GM10248 (cell line): ENCODE measurements around the gene ACYP2.

Experiments used
- CTCF ChIA-PET: fragments of 300-600 bp; sonication (Branson Sonifier 250); formaldehyde crosslinking; extraction: SDS; loops from one replicate; lab custom pipeline; 2021; ENCODE audit warnings: antibody characterized with exemption; lab: Yijun Ruan, JAX
- POLR2A ChIA-PET: fragments of 350-650 bp; sonication (Branson Sonifier 250); formaldehyde crosslinking; extraction: SDS; loops from one replicate; lab custom pipeline; 2020; ENCODE audit warnings: antibody characterized with exemption; lab: Yijun Ruan, JAX
- DNase-seq: peaks from one replicate; pipeline ENCODE4 v3.0.0; 2012; ENCODE audit errors: extremely low spot score
- CTCF ChIP-seq: IDR thresholded peaks from 2 replicates; pipeline ENCODE4 v1.5.1; 2012; ENCODE audit warnings: mild to moderate bottlenecking, low read depth; ENCODE audit errors: extremely low read depth, missing control alignments, control extremely low read depth

Gene ACYP2

GRCh38 chr2:54227798-54228197 is 112.4 kb downstream of the ACYP2 start:
- CTCF ChIA-PET, result no interaction called here
- POLR2A ChIA-PET, result interaction anchor here (0.6 kb wide), 1 partner anchor 653 kb away, joined by 9 read pairs; no protein-coding TSS in a partner anchor
- TF ChIP-seq CTCF, result no peak
- DNase-seq, result no peak

DNA sequence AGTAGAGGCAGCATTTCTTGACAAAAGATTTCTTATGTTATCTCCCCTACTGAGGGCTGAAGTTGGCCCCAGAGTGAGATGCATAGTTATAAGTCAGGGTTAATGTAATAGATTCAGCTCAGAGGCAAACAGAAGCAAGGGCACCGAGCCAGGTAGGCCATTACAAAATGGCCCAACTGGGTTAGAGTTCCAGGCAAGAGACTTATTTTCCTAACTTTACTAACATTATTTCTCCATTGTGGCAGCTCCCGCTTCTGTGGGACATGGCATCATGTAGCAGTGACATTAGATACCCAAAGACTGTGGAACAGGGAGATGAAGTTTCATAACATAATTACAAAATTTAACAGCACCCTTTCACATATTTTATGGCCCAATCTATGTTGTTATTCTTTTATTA is 113.5 kb downstream of the ACYP2 start:
- ChIA-PET POLR2A (no interaction called here), CTCF (interaction anchor here (1.0 to 1.8 kb wide), 2 partner anchors 8 to 11 kb away, joined by 3 to 4 read pairs; no protein-coding TSS in a partner anchor)
- TF ChIP-seq CTCF, result no peak
- DNase-seq, result no peak

DNA sequence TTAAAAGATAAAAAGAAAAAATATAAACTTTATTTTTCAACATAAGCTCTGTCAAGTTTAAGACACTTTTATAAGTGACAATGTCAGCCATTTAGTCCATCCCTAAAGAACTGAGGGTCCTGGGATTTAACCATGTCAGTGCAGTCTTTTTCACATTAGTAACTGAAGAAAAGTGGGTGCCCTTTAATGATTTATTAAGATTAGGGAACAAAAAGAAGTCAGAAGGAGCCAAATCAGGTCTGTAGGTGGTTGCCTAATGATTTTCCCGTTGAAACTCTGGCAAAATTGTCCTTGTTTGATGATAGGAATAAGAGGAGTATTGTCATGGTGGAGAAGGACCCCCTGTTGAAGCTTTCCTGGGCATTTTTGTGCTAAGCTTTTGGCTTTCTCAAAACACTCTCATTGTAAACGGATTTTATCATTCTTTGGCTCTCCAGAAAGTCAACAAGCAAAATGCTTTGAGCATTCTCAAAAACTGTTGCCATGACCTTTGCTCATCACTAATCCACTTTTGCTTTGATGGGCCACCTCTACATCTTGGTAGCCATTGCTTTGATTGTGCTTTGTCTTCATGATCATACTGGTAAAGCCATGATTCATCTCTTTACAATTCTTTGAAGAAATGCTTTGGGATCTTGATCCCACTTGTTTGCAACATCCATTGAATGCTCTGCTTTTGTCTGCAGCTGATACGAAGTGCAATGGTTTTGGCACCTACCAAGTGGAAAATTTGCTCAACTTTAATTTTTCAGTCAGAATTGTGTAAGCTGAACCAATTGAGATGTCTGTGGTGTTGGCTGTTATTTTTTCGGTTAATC is 118.6 kb downstream of the ACYP2 start:
- CTCF ChIA-PET, result interaction anchor here (0.9 kb wide), 1 partner anchor 18 kb away, joined by 3 read pairs; no protein-coding TSS in a partner anchor
- POLR2A ChIA-PET, result no interaction called here
- no peak for TF ChIP-seq CTCF
- no peak for DNase-seq

DNA sequence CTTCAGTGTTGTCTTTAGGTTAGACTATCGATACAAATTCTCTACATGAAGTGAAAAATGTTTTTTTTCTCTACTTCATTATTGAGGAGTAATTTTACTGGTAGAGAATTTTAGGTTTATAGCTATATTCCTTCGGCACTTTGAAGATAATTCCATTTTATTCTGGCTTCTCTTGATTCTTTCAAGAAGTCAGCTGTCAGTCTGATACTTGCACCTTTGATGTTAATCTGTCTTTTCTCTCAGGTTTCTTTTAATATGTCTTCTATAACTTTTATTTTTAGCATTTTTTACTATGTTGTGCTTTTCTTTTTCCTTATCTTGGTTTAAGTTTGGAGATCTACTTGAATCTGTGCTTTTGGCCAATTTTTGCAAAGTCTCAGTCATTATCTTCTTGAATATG is 122.0 kb downstream of the ACYP2 start:
- ChIA-PET POLR2A (no interaction called here), CTCF (interaction anchor here (0.9 to 1.9 kb wide), 2 partner anchors 9 to 14 kb away, joined by 3 to 6 read pairs; no protein-coding TSS in a partner anchor)
- DNase-seq, result no peak
- no peak for TF ChIP-seq CTCF

GRCh38 chr2:54239427-54239826 is 124.0 kb downstream of the ACYP2 start:
- TF ChIP-seq CTCF, result no peak
- DNase-seq, result no peak
- ChIA-PET POLR2A (interaction anchor here (0.6 kb wide), 1 partner anchor 137 kb away, joined by 3 read pairs; no protein-coding TSS in a partner anchor), CTCF (interaction anchor here (0.6 to 1.4 kb wide), 4 partner anchors 15 to 54 kb away, joined by 3 to 5 read pairs (median 3); no protein-coding TSS in a partner anchor)

GRCh38 chr2:54240515-54241469 is 125.4 kb downstream of the ACYP2 start:
- POLR2A ChIA-PET, result no interaction called here
- DNase-seq, result no peak
- CTCF ChIA-PET, result interaction anchor here (1.1 kb wide), 1 partner anchor 18 kb away, joined by 3 read pairs; no protein-coding TSS in a partner anchor
- TF ChIP-seq CTCF, result no peak
